ENCODE results near the gene TMPRSS2. TPM values are rescaled to one million over a fixed set of nuclear protein-coding genes. Genes with fewer than 3 reads are reported as not detected.

TMPRSS2 gene
- total RNA-seq, 3 donors from 2014 or later (not counting 1 experiment from before 2014, with no cell fraction given) = not detected

DNA sequence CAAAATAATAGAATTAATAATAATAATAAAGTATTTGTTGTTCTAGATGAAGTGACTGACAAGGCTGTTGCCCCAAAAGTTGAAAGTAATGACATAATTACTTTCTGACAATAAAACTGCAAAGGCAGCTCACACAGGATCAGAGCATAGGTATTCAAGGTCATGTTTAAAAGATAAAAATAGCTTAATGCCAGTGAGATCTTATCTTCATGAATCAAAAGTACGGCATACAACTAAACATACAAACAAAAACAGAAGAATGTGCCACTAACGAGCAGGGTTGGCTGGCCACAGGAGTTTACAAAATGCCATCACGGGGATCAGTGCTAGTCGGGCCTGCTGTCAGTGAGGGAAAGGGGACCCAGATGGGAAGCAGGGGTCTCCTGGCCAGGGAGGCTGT lies 22.4 kb upstream of the TMPRSS2 start:
- Mint-ChIP-seq H3K4me1 (no peaks in the 10 kb centered on the region), H3K4me3 (no peak overlapping the region), H3K9me3 (no peaks in the 10 kb centered on the region), H3K36me3 (no peaks in the 10 kb centered on the region), H3K27ac (no peak overlapping the region), H3K27me3 (ENCODE audit: low read depth in 2 of 2) (peaks cover 10 to 32% of the 10 kb centered on the region in 2 donors)
- no peak for DNase-seq
- Histone ChIP-seq H3K4me3 (ENCODE audit: low read length) (no peak overlapping the region), H3K4me1 (ENCODE audit: control insufficient read depth, insufficient read depth, low read length) (no peaks in the 10 kb centered on the region), H3K27ac (ENCODE audit: low read length) (no peak overlapping the region), H3K36me3 (ENCODE audit: control insufficient read depth, insufficient read depth, low read length) (no peaks in the 10 kb centered on the region), H3K27me3 (ENCODE audit: control insufficient read depth, insufficient read depth, low read length) (no peaks in the 10 kb centered on the region), H3K9me3 (ENCODE audit: control insufficient read depth, insufficient read depth, low read length) (no peaks in the 10 kb centered on the region)
- no peak for ATAC-seq
- 87% methylated on average over 4 of the region's 4 CpGs for WGBS (ENCODE audit: insufficient coverage)
- TF ChIP-seq, protein P1, sequence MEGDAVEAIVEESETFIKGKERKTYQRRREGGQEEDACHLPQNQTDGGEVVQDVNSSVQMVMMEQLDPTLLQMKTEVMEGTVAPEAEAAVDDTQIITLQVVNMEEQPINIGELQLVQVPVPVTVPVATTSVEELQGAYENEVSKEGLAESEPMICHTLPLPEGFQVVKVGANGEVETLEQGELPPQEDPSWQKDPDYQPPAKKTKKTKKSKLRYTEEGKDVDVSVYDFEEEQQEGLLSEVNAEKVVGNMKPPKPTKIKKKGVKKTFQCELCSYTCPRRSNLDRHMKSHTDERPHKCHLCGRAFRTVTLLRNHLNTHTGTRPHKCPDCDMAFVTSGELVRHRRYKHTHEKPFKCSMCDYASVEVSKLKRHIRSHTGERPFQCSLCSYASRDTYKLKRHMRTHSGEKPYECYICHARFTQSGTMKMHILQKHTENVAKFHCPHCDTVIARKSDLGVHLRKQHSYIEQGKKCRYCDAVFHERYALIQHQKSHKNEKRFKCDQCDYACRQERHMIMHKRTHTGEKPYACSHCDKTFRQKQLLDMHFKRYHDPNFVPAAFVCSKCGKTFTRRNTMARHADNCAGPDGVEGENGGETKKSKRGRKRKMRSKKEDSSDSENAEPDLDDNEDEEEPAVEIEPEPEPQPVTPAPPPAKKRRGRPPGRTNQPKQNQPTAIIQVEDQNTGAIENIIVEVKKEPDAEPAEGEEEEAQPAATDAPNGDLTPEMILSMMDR (IDR thresholded peaks at IDR 0.05) = no peak
- intact Hi-C loops (cut with micrococcal nuclease) = no loop called here

DNA sequence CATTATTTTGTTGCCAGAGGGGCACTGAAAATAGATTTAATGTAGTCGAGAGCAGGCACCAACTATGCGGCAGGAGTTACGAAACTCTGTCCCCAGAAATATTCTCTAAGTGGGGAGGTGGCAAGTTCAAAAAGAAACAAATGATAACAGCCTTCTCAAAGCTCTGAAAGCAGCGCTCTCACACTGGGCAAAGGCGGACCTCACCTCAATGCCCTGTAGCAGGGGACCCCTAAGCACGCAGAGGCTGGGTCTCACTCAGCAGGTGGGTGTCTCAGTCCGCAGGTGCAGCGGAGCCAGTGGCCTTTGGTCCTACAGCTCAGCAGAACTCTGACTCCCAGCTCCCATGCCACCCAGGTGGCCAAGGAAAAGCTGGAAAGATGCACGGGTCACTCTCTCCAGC lies 21.8 kb upstream of the TMPRSS2 start:
- H3K36me3 Mint-ChIP-seq = no peaks in the 10 kb centered on the region
- WGBS (ENCODE audit: insufficient coverage) = 89% methylated on average over 9 of the region's 9 CpGs

DNA sequence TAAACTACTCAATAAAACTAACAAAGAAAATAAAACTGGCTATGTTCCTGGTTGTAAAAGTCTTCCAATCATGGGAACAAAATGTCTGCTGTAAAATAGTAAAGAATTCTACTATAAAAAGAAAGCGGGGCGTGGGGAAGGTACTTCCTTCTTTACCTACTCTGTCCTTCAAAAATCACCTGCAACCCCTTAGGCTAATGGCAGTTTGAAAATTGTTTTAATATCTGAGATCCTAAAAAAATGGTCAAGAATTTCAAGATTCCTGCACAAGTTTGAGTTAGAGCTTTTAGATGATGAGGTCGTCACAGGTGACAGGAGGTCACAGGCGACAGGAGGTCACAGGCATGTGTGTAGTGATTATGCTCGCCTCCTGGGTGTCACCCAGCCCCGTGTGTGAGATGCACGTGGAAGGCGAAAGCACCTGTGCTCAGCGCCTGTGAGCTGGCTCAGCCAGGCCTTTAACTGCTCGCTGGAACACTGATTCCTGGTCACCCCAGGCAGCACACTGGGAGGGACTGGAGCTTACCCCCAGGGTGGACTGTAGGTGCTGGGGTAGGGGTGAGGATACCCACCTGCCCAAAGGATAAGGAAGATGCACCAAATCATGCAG lies 18.6 kb upstream of the TMPRSS2 start:
- Histone ChIP-seq H3K36me3 (ENCODE audit: control insufficient read depth, insufficient read depth, low read length) (no peaks in the 10 kb centered on the region), H3K4me1 (ENCODE audit: control insufficient read depth, insufficient read depth, low read length) (no peaks in the 10 kb centered on the region), H3K27me3 (ENCODE audit: control insufficient read depth, insufficient read depth, low read length) (no peaks in the 10 kb centered on the region), H3K9me3 (ENCODE audit: control insufficient read depth, insufficient read depth, low read length) (no peaks in the 10 kb centered on the region), H3K27ac (ENCODE audit: low read length) (no peak overlapping the region), H3K4me3 (ENCODE audit: low read length) (no peak overlapping the region)
- TF ChIP-seq, protein P1 (IDR thresholded peaks at IDR 0.05) = no peak
- intact Hi-C loops (cut with micrococcal nuclease) = no loop called here
- ATAC-seq = no peak
- H3K27me3 Mint-ChIP-seq (ENCODE audit: low read depth in 2 of 2) = peaks cover 8 to 26% of the 10 kb centered on the region in 2 donors
- WGBS (ENCODE audit: insufficient coverage) = 86% methylated on average over 8 of the region's 10 CpGs
- peaks cover 0 to 3% of the 10 kb centered on the region in 2 donors for H3K4me1 Mint-ChIP-seq
- no peak overlapping the region for H3K27ac Mint-ChIP-seq
- no peaks in the 10 kb centered on the region for H3K9me3 Mint-ChIP-seq
- no peak for DNase-seq
- H3K4me3 Mint-ChIP-seq = no peak overlapping the region
- H3K36me3 Mint-ChIP-seq = no peaks in the 10 kb centered on the region

More for the DNA sequence above, 21.8 kb upstream of the TMPRSS2 start:
- Mint-ChIP-seq H3K27me3 (ENCODE audit: low read depth in 2 of 2) (peaks cover 10 to 32% of the 10 kb centered on the region in 2 donors), H3K27ac (no peak overlapping the region), H3K4me1 (no peaks in the 10 kb centered on the region), H3K4me3 (no peak overlapping the region), H3K9me3 (no peaks in the 10 kb centered on the region)
- Histone ChIP-seq H3K36me3 (ENCODE audit: control insufficient read depth, insufficient read depth, low read length) (no peaks in the 10 kb centered on the region), H3K4me3 (ENCODE audit: low read length) (no peak overlapping the region), H3K27me3 (ENCODE audit: control insufficient read depth, insufficient read depth, low read length) (no peaks in the 10 kb centered on the region), H3K4me1 (ENCODE audit: control insufficient read depth, insufficient read depth, low read length) (no peaks in the 10 kb centered on the region), H3K9me3 (ENCODE audit: control insufficient read depth, insufficient read depth, low read length) (no peaks in the 10 kb centered on the region), H3K27ac (ENCODE audit: low read length) (no peak overlapping the region)
- DNase-seq (no peak), ATAC-seq (no peak)
- TF ChIP-seq, protein P1 (IDR thresholded peaks at IDR 0.05) = no peak
- intact Hi-C loops (cut with micrococcal nuclease) = no loop called here

DNA sequence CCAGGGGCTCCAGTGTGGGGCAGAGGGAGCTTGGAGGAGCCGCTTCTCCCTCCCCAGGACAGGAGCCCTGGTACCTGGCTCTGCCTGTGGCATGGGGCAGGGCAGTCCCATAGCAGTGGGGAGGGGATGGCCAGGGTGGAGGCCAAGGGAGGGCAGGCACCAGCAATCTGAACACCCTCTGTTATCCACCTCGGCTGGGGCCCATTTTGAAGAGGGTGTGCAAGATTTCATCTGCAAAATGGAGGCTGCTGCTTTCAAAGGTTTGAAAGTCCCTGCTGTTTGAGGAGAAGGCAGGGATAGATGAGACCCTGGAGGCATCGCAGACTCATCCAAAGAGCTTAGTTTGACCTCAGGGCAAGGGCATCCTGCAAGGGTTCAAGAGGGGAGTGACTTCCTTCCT lies 15.2 kb upstream of the TMPRSS2 start:
- Histone ChIP-seq H3K36me3 (ENCODE audit: control insufficient read depth, insufficient read depth, low read length) (no peaks in the 10 kb centered on the region), H3K9me3 (ENCODE audit: control insufficient read depth, insufficient read depth, low read length) (no peaks in the 10 kb centered on the region), H3K27me3 (ENCODE audit: control insufficient read depth, insufficient read depth, low read length) (no peaks in the 10 kb centered on the region), H3K4me1 (ENCODE audit: control insufficient read depth, insufficient read depth, low read length) (no peaks in the 10 kb centered on the region), H3K4me3 (ENCODE audit: low read length) (no peak overlapping the region), H3K27ac (ENCODE audit: low read length) (no peak overlapping the region)
- no peak overlapping the region for H3K27ac Mint-ChIP-seq
- no peak overlapping the region for H3K4me3 Mint-ChIP-seq
- H3K36me3 Mint-ChIP-seq = no peaks in the 10 kb centered on the region
- no peak for ATAC-seq
- TF ChIP-seq, protein P1 (IDR thresholded peaks at IDR 0.05) = no peak
- 85% methylated on average over 3 of the region's 3 CpGs for WGBS (ENCODE audit: insufficient coverage)
- H3K9me3 Mint-ChIP-seq = no peaks in the 10 kb centered on the region
- peaks cover 4 to 15% of the 10 kb centered on the region in 2 donors for H3K27me3 Mint-ChIP-seq (ENCODE audit: low read depth in 2 of 2)
- intact Hi-C loops (cut with micrococcal nuclease) = no loop called here
- no peak for DNase-seq
- H3K4me1 Mint-ChIP-seq = peaks cover 0 to 4% of the 10 kb centered on the region in 2 donors

Measured in natural killer cell (primary cell).